ENCODE data around the gene ABL1. TPM values are rescaled to one million over a fixed set of nuclear protein-coding genes. Genes with fewer than 3 reads are reported as not detected.

Gene ABL1
- total RNA-seq, 4 donors from 2014 or later = 58.0 to 105 (median 78.6) TPM

- peaks cover 11 to 99% (median 38%) of the 10 kb centered on the region in 3 donors for H3K36me3 ChIP-seq
- no peak overlapping the region for H3K27ac ChIP-seq
- H3K4me3 ChIP-seq = no peak overlapping the region
- WGBS, 2 donors = 92 to 97% methylated on average over 16 of the region's 16 CpGs
- no peaks in the 10 kb centered on the region for H3K27me3 ChIP-seq
- no peak for DNase-seq (ENCODE audit: low spot score in 2 of 2)
- TF ChIP-seq POLR2A (IDR thresholded peaks at IDR 0.05) (no peak), EP300 (IDR thresholded peaks at IDR 0.05) (no peak), CTCF (IDR thresholded peaks at IDR 0.05) (no peak)
- H3K4me1 ChIP-seq = no peaks in the 10 kb centered on the region
- H3K9me3 ChIP-seq = no peaks in the 10 kb centered on the region
These were observed 45.7 kb downstream of the ABL1 start for GRCh38 chr9:130880599-130881220.

DNA sequence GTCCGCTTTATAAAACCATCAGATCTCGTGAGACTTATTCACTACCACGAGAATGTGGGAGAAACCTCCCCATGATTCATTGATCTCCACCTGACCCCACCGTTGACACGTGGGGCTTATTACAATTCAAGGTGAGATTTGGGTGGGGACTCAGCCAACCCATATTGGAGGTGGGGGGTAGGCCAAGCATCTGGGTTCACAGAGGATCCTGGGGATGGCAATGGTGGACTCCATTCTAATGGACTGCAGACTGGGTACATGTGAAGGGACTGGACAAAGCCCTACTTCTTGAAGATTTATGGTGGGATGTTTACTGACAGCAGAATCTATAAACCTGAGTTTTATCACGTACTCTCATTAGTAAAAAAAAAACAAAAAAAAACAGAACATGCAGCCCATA, 46.5 kb downstream of the ABL1 start:
- Histone ChIP-seq H3K36me3 (peaks cover 11 to 99% (median 40%) of the 10 kb centered on the region in 3 donors), H3K4me3 (no peak overlapping the region), H3K4me1 (no peaks in the 10 kb centered on the region), H3K27ac (no peak overlapping the region), H3K9me3 (no peaks in the 10 kb centered on the region), H3K27me3 (no peaks in the 10 kb centered on the region)
- 87 to 88% methylated on average over 6 of the region's 6 CpGs for WGBS, 2 donors
- TF ChIP-seq EP300 (IDR thresholded peaks at IDR 0.05) (no peak), POLR2A (IDR thresholded peaks at IDR 0.05) (no peak), CTCF (IDR thresholded peaks at IDR 0.05) (no peak)
- no peak for DNase-seq (ENCODE audit: low spot score in 2 of 2)

DNA sequence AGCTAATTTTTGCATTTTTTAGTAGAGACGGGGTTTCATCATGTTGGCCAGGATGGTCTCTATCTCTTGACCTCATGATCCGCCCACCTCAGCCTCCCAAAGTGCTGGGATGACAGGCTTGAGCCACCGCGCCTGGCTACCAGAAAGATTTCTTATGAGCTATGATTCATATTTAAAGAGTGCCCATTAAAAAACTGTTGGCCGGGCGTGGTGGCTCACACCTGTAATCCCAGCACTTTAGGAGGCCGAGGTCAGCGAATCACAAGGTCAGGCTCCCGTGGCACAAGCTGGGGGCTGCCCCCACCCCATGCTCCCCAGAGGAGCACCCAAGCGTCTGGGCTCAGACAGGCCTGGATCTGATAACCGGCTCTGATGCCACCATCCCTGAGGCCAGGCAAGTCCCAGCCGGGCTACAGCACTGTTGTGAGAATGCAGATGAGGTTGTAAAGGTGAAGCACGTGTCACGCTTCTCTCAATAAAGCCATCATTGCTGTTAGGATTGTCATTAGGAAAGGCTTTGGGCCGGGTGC, 47.7 kb downstream of the ABL1 start:
- WGBS, 2 donors = 83 to 85% methylated on average over 15 of the region's 15 CpGs
- H3K27ac ChIP-seq = no peak overlapping the region
- H3K27me3 ChIP-seq = no peaks in the 10 kb centered on the region
- H3K9me3 ChIP-seq = no peaks in the 10 kb centered on the region
- TF ChIP-seq POLR2A (IDR thresholded peaks at IDR 0.05) (no peak), CTCF (IDR thresholded peaks at IDR 0.05) (no peak), EP300 (IDR thresholded peaks at IDR 0.05) (no peak)
- peaks cover 11 to 100% (median 46%) of the 10 kb centered on the region in 3 donors for H3K36me3 ChIP-seq
- no peak overlapping the region for H3K4me3 ChIP-seq
- no peaks in the 10 kb centered on the region for H3K4me1 ChIP-seq
- DNase-seq (ENCODE audit: low spot score in 2 of 2) = no peak

DNA sequence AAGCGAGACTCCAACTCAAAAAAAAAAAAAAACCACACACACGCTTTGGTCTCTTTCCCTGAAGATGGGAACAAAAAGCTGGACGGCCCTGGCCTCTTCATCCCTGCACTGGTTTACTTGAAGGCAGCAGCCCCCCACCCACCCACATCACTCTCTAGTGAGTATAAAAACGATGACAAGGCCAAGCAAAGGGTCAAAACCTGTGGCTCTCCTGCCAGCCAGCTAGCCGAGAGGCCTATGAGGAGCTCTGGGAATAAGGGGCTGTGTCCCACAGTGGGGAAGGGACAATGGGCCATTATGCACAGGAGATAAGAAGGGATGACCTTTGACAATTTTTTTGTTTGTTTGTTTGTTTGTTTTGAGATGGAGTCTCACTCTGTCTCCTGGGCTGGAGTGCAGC, 48.4 kb downstream of the ABL1 start:
- Histone ChIP-seq H3K4me1 (no peaks in the 10 kb centered on the region), H3K27ac (no peak overlapping the region), H3K36me3 (peaks cover 18 to 100% (median 46%) of the 10 kb centered on the region in 3 donors), H3K27me3 (no peaks in the 10 kb centered on the region), H3K4me3 (no peak overlapping the region), H3K9me3 (no peaks in the 10 kb centered on the region)
- DNase-seq (ENCODE audit: low spot score in 2 of 2) = no peak
- TF ChIP-seq EP300 (IDR thresholded peaks at IDR 0.05) = no peak
- no peak for TF ChIP-seq CTCF (IDR thresholded peaks at IDR 0.05)
- TF ChIP-seq POLR2A (IDR thresholded peaks at IDR 0.05) = no peak
- WGBS, 2 donors = 59 to 68% methylated on average over 5 of the region's 5 CpGs

DNA sequence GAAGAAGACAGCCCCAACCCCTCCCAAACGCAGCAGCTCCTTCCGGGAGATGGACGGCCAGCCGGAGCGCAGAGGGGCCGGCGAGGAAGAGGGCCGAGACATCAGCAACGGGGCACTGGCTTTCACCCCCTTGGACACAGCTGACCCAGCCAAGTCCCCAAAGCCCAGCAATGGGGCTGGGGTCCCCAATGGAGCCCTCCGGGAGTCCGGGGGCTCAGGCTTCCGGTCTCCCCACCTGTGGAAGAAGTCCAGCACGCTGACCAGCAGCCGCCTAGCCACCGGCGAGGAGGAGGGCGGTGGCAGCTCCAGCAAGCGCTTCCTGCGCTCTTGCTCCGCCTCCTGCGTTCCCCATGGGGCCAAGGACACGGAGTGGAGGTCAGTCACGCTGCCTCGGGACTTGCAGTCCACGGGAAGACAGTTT, 49.1 kb downstream of the ABL1 start:
- WGBS, 2 donors = 80 to 86% methylated on average over 24 to 25 of the region's 25 CpGs
- H3K36me3 ChIP-seq = peaks cover 18 to 100% (median 46%) of the 10 kb centered on the region in 3 donors
- no peaks in the 10 kb centered on the region for H3K4me1 ChIP-seq
- no peak overlapping the region for H3K4me3 ChIP-seq
- no peak for TF ChIP-seq POLR2A (IDR thresholded peaks at IDR 0.05)
- H3K9me3 ChIP-seq = no peaks in the 10 kb centered on the region
- no peak overlapping the region for H3K27ac ChIP-seq
- no peak for DNase-seq (ENCODE audit: low spot score in 2 of 2)
- H3K27me3 ChIP-seq = no peaks in the 10 kb centered on the region
